22Rv1 (cell line): ENCODE results near the gene SUPT4H1.

Source experiments
- H3K27ac ChIP-seq: fragments of 450-650 bp; 2 replicates; pipeline ENCODE4 v1.5.1; 2017
- ZFX ChIP-seq: fragments of 450-650 bp; IDR thresholded peaks from 2 replicates; pipeline ENCODE4 v1.6.1; 2017; ENCODE audit warnings: antibody characterized with exemption, borderline replicate concordance
- TF ChIP-seq, protein P1 (sequence below): fragments of 450-650 bp; IDR thresholded peaks from 2 replicates; pipeline ENCODE4 v1.5.1; 2017; ENCODE audit warnings: mild to moderate bottlenecking

SUPT4H1 gene

DNA sequence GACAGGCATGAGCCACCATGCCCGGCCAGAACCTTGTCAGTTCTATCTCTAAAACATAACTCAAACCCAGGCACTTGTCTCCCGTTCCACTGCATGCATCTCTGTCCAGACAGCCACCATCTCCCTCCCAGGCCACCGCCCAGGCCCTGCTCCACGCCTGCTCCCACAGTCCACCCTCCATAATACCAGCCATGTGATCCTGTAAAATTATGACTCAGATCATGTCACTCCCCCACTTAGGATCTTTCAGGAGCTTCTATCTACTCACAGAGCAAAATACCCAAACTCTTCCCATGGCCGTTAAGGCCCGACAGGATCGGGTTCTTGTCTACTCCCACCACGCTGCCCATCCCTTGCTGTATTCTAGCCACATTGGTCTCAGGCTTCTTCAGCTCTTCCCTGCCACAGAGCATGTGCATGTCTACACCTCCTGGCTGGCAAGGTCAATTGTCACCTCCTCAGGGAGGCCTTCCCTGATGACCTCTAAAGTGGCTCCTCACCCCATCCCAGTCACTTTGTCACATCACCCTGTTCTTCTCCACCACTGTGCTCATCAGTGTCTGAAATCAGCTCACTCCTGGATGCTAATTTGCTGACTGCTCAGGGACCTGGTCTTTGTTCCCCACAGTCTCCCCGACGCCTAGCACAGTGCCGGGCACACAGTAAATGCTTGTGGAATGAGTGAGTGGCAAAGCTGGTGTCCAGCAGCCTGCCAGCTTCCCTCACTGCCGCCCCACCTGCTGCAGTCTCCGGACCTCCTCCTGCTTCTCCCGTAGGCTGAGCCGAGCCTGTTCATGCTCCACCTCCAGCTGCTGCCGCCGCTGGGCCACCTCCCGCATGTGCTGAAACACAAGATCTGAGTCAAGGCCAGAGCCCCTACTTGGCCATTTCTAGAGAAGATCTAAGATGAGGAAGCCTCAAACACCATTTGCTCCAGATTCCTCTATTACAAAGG is 30.2 kb downstream of the SUPT4H1 start:
- no peak for TF ChIP-seq ZFX
- TF ChIP-seq, protein P1, sequence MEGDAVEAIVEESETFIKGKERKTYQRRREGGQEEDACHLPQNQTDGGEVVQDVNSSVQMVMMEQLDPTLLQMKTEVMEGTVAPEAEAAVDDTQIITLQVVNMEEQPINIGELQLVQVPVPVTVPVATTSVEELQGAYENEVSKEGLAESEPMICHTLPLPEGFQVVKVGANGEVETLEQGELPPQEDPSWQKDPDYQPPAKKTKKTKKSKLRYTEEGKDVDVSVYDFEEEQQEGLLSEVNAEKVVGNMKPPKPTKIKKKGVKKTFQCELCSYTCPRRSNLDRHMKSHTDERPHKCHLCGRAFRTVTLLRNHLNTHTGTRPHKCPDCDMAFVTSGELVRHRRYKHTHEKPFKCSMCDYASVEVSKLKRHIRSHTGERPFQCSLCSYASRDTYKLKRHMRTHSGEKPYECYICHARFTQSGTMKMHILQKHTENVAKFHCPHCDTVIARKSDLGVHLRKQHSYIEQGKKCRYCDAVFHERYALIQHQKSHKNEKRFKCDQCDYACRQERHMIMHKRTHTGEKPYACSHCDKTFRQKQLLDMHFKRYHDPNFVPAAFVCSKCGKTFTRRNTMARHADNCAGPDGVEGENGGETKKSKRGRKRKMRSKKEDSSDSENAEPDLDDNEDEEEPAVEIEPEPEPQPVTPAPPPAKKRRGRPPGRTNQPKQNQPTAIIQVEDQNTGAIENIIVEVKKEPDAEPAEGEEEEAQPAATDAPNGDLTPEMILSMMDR: no peak
- no peak overlapping the region; the same call in 1 of the 2 replicates for H3K27ac ChIP-seq

DNA sequence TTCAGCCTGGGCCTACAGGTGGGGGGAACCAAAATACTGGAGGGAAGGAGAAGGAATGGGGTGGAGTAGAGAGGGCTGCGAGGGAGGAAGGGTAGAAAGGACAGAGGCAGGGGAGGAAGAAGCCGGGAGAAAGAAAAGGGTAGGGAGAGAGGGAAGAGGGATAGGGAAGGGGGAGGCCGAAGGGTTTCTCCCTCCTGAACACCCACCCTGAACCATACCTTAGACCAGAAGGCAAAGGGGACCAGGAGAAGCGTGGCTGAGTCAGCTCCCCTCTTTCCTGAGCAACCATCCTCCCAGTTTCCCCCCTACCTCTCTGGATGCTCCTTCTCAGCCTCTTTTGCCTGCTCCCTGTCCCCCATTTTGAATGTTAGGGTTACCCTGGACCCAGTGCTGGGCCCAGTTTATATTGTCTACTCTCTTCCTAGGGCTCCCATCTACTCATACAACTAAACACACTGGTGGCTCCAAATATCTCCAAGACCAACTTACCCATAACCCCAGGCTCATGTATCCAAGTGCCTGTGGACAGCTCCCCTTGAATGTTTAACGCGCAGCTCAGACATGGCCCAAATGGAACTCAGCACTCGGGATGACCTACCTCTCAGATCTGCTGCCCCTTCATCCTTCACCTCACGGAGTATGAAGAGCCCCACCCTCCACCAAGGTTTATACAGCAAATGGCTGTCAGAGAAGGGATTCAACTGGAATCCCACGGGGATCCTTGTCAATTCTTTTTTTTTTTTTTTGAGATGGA is 31.3 kb downstream of the SUPT4H1 start:
- no peak overlapping the region for H3K27ac ChIP-seq
- TF ChIP-seq, protein P1: no peak
- TF ChIP-seq ZFX: no peak

DNA sequence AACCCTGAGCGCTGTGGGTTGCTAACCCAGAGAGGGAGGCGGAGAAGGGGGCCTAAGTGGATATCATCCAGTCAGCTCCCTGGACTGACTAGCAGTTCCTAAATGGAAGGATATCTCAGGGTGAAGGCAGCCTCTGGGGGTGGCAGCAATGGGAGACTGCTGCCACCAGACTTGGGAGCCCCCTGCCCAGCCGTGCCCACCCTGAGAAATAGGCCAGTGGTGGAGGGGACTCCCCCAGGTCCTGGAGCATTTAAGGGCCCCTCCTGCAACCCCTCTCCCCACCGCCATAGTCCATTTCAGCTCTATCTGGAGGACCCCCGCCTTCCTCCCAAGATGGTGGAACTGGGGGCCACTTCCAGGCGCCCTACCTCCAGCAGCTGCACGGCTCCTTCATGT is 31.8 kb downstream of the SUPT4H1 start:
- H3K27ac ChIP-seq: no peak overlapping the region
- TF ChIP-seq, protein P1: no peak
- TF ChIP-seq ZFX: no peak

DNA sequence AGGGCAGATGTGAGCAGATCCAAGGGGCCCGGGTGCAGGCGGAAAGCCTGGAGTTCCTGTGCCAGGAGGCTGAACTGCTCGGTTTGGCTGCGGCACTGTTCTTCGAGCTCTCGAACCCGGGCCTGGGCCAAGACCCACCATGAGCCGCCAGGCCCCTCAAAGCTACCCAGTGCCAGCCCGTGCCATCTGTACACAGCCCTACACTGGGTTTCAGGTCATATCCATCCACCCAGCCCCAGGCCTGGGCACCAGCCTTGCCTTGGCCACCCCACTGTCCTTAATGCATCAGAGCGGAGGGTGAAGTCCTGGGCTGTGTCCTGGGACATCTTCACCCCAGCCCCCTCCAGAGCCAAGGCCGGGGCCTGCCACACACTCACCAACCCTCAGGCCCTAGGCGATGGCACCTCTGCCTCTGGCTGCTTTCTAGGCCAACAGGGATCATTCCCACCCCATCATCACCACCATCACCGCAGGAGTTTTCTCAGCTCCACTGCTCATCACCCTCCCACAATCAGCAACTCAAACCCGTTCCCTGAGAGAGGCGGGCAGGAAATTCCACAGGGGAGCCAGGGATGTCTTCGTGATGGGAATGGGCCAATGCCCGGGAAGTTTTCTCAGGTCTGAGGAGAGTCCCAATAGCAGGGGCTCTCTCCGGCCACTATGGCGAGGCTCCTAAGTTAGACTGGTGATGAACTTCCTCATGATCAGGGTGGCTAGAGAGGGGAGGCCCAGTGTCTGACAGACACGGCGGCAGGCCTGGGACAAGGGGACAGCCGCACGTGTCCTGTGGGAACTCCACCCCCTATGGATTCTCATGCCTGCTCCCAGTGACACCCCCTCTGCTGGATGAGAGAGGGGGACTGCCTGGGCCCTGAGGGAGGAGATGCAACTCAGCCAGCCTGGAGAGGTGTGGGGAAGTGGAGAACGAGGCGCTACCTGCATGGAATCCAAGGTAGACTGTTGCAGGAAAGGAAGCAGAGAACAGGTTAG is 32.5 kb downstream of the SUPT4H1 start:
- no peak overlapping the region for H3K27ac ChIP-seq
- TF ChIP-seq, protein P1: no peak
- no peak for TF ChIP-seq ZFX

DNA sequence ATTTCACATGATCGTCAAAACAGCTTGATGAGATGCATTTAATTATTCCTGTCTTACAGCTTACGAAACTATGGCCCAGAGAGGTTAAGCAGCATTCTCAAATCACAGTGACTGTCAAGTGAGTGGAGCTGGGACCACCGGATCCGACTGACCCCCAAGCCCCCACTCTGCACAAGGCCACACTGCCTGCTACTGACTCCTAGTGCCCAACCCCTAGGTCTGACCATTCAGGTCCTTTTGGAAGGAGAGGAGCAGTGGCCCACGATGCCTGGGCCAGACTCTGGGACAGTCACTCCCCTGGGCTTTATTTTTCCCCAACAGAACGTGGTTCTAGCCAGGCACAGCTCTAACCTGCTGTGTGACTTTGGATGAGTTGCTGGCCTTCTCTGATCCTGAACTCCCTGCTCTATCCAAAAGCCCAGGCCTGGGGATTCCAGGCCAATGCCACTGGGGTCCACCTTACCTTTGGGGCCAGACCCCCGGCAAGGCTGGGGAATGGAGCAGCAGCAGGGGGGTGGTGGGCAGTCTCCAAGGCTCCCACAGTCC is 33.3 kb downstream of the SUPT4H1 start:
- no peak for TF ChIP-seq ZFX
- TF ChIP-seq, protein P1: no peak

DNA sequence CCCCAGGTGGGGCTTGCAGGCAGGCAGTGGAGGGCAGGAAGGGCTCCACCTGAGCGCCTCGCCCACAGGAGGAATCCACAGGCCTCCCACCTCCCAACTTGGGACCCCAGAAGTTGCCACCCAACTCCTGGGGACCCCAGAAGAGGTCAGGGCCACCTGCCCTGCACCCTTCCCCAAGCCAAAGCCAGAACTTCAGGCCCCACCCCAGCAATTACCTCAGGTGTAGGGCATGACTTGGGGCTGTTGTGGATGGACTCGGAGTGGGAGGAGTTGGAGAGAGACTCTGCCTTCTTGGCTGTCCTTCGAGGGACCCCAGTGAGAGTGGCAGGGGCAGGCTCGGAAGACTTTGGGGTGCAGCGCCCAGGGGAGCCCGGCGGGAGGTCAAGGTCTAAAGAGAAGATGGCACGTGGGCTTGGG is 33.9 kb downstream of the SUPT4H1 start:
- peak overlapping the region; percentile 30 for H3K27ac ChIP-seq
- TF ChIP-seq, protein P1: no peak
- TF ChIP-seq ZFX: no peak

More for the DNA sequence above, 33.3 kb downstream of the SUPT4H1 start:
- peak overlapping the region; percentile 30; the same call in 1 of the 2 replicates for H3K27ac ChIP-seq
